Ovary (tissue), 9 donors: ENCODE measurements around the gene SULF2. TPM values are rescaled to one million over a fixed set of nuclear protein-coding genes. Genes with fewer than 3 reads are reported as not detected.

Experiments
- DNase-seq, 5 donors: peaks; one replicate each; pipeline ENCODE4 v3.0.0-alpha.2; 2019 to 2020
- H3K27ac ChIP-seq, 2 donors: fragments of 200-600 bp; one replicate each; pipeline versions ENCODE4 v1.5.1 to v1.8.0; 2019 to 2022
- H3K27me3 ChIP-seq: fragments of 200-600 bp; one replicate; pipeline ENCODE4 v1.8.0; 2022
- H3K36me3 ChIP-seq: fragments of 200-600 bp; sonication (generic); one replicate; pipeline ENCODE4 v1.5.1; 2019
- H3K4me1 ChIP-seq: one replicate; pipeline ENCODE4 v1.8.1; 2013; ENCODE audit warnings: mild to moderate bottlenecking, moderate library complexity; ENCODE audit not compliant: insufficient read depth
- H3K4me3 ChIP-seq: fragments of 200-600 bp; sonication (generic); one replicate; pipeline ENCODE4 v1.5.1; 2017
- H3K9me3 ChIP-seq, 2 donors: fragments of 200-600 bp in 1 of 2; sonication (generic) in 1 of 2; one replicate each; pipeline versions ENCODE4 v1.5.1 to v1.8.1; 2013 to 2019; ENCODE audit warnings: mild to moderate bottlenecking in 1 of 2, moderate library complexity in 1 of 2
- CTCF ChIP-seq, 3 donors: fragments of 450-650 bp in 2 of 3; fragments of 200-600 bp in 1 of 3; IDR thresholded peaks; one replicate each; pipeline versions ENCODE4 v1.5.1 to v1.8.0; 2016 to 2022; ENCODE audit warnings: antibody characterized with exemption in 3 of 3, mild to moderate bottlenecking in 1 of 3
- EP300 ChIP-seq: sonication (generic); formaldehyde crosslinking; IDR thresholded peaks from one replicate; pipeline ENCODE4 v1.6.1; 2017; ENCODE audit warnings: antibody characterized with exemption
- POLR2A ChIP-seq: fragments of 450-650 bp; IDR thresholded peaks from one replicate; pipeline ENCODE4 v1.6.1; 2017; ENCODE audit warnings: antibody characterized with exemption, mild to moderate bottlenecking, moderate library complexity
- WGBS, 3 donors: extraction: QIAGEN DNeasy Blood & Tissue Kit in 1 of 3; methylation state at CpG; one replicate each; pipeline versions ENCODE4 v1.1.5 to v1.1.7; 2013 to 2017; 5-methylcytosine and 5-hydroxymethylcytosine counted together
- intact Hi-C, 4 donors: fragments of 100-400 bp; cut with DNase I; formaldehyde crosslinking; loops; one replicate each; pipeline versions ENCODE4 v1.11.0 to v1.15.1; 2022 to 2023
- polyA plus RNA-seq, 2 donors: library from polyadenylated mRNA; stranded (reverse); fragments of 200-250 nt in 1 of 2; fragments of 350-450 nt in 1 of 2; fragmentation: Illumina TruSeq in 1 of 2; extraction: RNeasy Lipid Tissue Mini Kit (QIAGEN cat#74804) in 1 of 2; gene quantifications; one replicate each; pipeline ENCODE4 v1.2.3, GENCODE V29; 2013 to 2014
- total RNA-seq, 7 donors: library from RNA; depleted of rRNA in 2 of 7; stranded (reverse); fragments of >200 nt in 2 of 7; fragmentation: NEBNext Ultra II Directional in 3 of 7; extraction: Animal tissue kit (Norgen Biotek cat#: 25700) in 3 of 7; gene quantifications; one replicate each; pipeline versions ENCODE4 v1.1.0 to v1.2.4, GENCODE V29; 2016 to 2023
- donor health status: DM: no; HTN: no; CAD: no; lungs with moderate emphysema.
- donor health status: DM: no; HTN: no; CAD: no.
- donor health status: Bipolar disorder and iron deficiency.
- donor health status: DM: yes; HTN: yes; CAD: no.
- donor health status: DM: no; HTN: no; CAD: no.
- donor health status: DM: yes; HTN: yes; CAD: no.

The SULF2 gene
- total and polyA plus RNA-seq, 9 donors, result 128 to 423 (median 362) TPM

- H3K4me3 ChIP-seq, result peak overlapping the region; percentile 55
- intact Hi-C loops, result loop anchor here (5.0 to 10.0 kb wide), 8 partner anchors 59 to 511 kb away; no protein-coding TSS in a partner anchor
- no peaks in the 10 kb centered on the region for H3K9me3 ChIP-seq
- no peaks in the 10 kb centered on the region for H3K27me3 ChIP-seq
- no peak for TF ChIP-seq EP300
- TF ChIP-seq POLR2A, result no peak
- TF ChIP-seq CTCF (IDR thresholded peaks at IDR 0.05), result no peak
- H3K36me3 ChIP-seq, result no peaks in the 10 kb centered on the region
- DNase-seq, result no peak
- H3K4me1 ChIP-seq, result peaks cover 12% of the 10 kb centered on the region
- H3K27ac ChIP-seq, result peak overlapping the region in 1 of 2 donors; percentile 92
- 17 to 29% (median 21%) methylated on average over 23 of the region's 23 CpGs for WGBS, 3 donors
Measured at GRCh38 chr20:47783828-47784598, 1.3 kb downstream of the SULF2 start.

GRCh38 chr20:47782920-47783552 is 2.2 kb downstream of the SULF2 start:
- no peak overlapping the region for H3K4me3 ChIP-seq
- H3K27me3 ChIP-seq, result no peaks in the 10 kb centered on the region
- H3K27ac ChIP-seq, result peak overlapping the region in 1 of 2 donors; percentile 45
- no peaks in the 10 kb centered on the region for H3K9me3 ChIP-seq
- no peak for DNase-seq
- intact Hi-C loops, result loop anchor here (5.0 to 10.0 kb wide), 8 partner anchors 58 to 512 kb away; no protein-coding TSS in a partner anchor
- TF ChIP-seq POLR2A (no peak), EP300 (no peak), CTCF (IDR thresholded peaks at IDR 0.05) (no peak)
- H3K4me1 ChIP-seq, result peaks cover 18% of the 10 kb centered on the region
- H3K36me3 ChIP-seq, result no peaks in the 10 kb centered on the region
- WGBS, 3 donors, result 33 to 53% (median 50%) methylated on average over 2 of the region's 2 CpGs

- Histone ChIP-seq H3K4me1 (peaks cover 22% of the 10 kb centered on the region), H3K27ac (no peak overlapping the region), H3K27me3 (no peaks in the 10 kb centered on the region), H3K9me3 (no peaks in the 10 kb centered on the region), H3K36me3 (no peaks in the 10 kb centered on the region), H3K4me3 (no peak overlapping the region)
- 75 to 86% (median 85%) methylated on average over 7 of the region's 7 CpGs for WGBS, 3 donors
- no peak for DNase-seq
- intact Hi-C loops, result loop anchor here (5.0 to 10.0 kb wide), 8 partner anchors 57 to 513 kb away; no protein-coding TSS in a partner anchor
- TF ChIP-seq CTCF (IDR thresholded peaks at IDR 0.05) (no peak), POLR2A (no peak), EP300 (no peak)
Measured at GRCh38 chr20:47782076-47782475, 3.2 kb downstream of the SULF2 start.

- H3K9me3 ChIP-seq, result no peaks in the 10 kb centered on the region
- DNase-seq, result no peak
- H3K4me3 ChIP-seq, result no peak overlapping the region
- WGBS, 3 donors, result 68 to 91% (median 85%) methylated on average over 4 of the region's 4 CpGs
- H3K36me3 ChIP-seq, result no peaks in the 10 kb centered on the region
- no peak for TF ChIP-seq POLR2A
- no peak for TF ChIP-seq EP300
- TF ChIP-seq CTCF (IDR thresholded peaks at IDR 0.05), result no peak
- intact Hi-C loops, result loop anchor here (5.0 to 10.0 kb wide), 8 partner anchors 57 to 513 kb away; no protein-coding TSS in a partner anchor
- no peak overlapping the region for H3K27ac ChIP-seq
- no peaks in the 10 kb centered on the region for H3K27me3 ChIP-seq
- peaks cover 22% of the 10 kb centered on the region for H3K4me1 ChIP-seq
Measured at GRCh38 chr20:47781632-47782031, 3.6 kb downstream of the SULF2 start.
